Mesothelial cell of epicardium (in vitro differentiated cells): ENCODE data around the gene CFDP1. TPM values are rescaled to one million over a fixed set of nuclear protein-coding genes. Genes with fewer than 3 reads are reported as not detected.

ENCODE experiments used
- DNase-seq, 2 experiments: peaks; one replicate each; pipeline ENCODE4 v3.0.0; 2021; ENCODE audit warnings: low spot score in 2 of 2; ENCODE audit not compliant: unreplicated experiment in 2 of 2
- H3K27ac Mint-ChIP-seq: 2 replicates; pipeline ENCODE4 v1.8.0; 2021; ENCODE audit warnings: mixed read lengths
- H3K27me3 Mint-ChIP-seq: 2 replicates; pipeline ENCODE4 v1.8.0; 2021; ENCODE audit warnings: low read depth, mixed read lengths
- H3K36me3 Mint-ChIP-seq: 2 replicates; pipeline ENCODE4 v1.8.0; 2021; ENCODE audit warnings: mixed read lengths
- H3K4me1 Mint-ChIP-seq: 2 replicates; pipeline ENCODE4 v1.8.0; 2021; ENCODE audit warnings: mixed read lengths
- H3K4me3 Mint-ChIP-seq: 2 replicates; pipeline ENCODE4 v1.8.0; 2021; ENCODE audit warnings: mild to moderate bottlenecking, moderate library complexity, mixed read lengths
- H3K9me3 Mint-ChIP-seq: 2 replicates; pipeline ENCODE4 v1.8.0; 2021; ENCODE audit warnings: mixed read lengths
- CTCF ChIP-seq: fragments of 200-600 bp; sonication (generic); IDR thresholded peaks from one replicate; pipeline ENCODE4 v1.5.0; 2021; ENCODE audit warnings: antibody characterized with exemption; ENCODE audit not compliant: unreplicated experiment
- total RNA-seq: library from RNA; stranded (reverse); gene quantifications from 3 replicates; pipeline ENCODE4 v1.2.1, GENCODE V29; 2021

CFDP1 gene
- total RNA-seq, 1 donor from 2014 or later, result 89.1 TPM

- Mint-ChIP-seq H3K4me1 (peaks cover 40% of the 10 kb centered on the region), H3K27me3 (no peaks in the 10 kb centered on the region), H3K4me3 (no peak overlapping the region), H3K36me3 (peaks cover 4% of the 10 kb centered on the region), H3K27ac (no peak overlapping the region), H3K9me3 (no peaks in the 10 kb centered on the region)
- TF ChIP-seq CTCF, result no peak
- DNase-seq, result no peak
Measured at GRCh38 chr16:75308011-75308410, 125.3 kb downstream of the CFDP1 start.

- Mint-ChIP-seq H3K9me3 (no peaks in the 10 kb centered on the region), H3K36me3 (peaks cover 3% of the 10 kb centered on the region)
Measured at GRCh38 chr16:75307506-75307905, 125.8 kb downstream of the CFDP1 start.

GRCh38 chr16:75306099-75306762, 127.1 kb downstream of the CFDP1 start:
- TF ChIP-seq CTCF, result no peak
- Mint-ChIP-seq H3K27ac (peak overlapping the region; percentile 94), H3K4me1 (peaks cover 33% of the 10 kb centered on the region), H3K36me3 (peaks cover 9% of the 10 kb centered on the region), H3K27me3 (no peaks in the 10 kb centered on the region), H3K4me3 (no peak overlapping the region), H3K9me3 (no peaks in the 10 kb centered on the region)
- no peak for DNase-seq

More at GRCh38 chr16:75307506-75307905, 125.8 kb downstream of the CFDP1 start:
- Mint-ChIP-seq H3K4me3 (no peak overlapping the region), H3K27me3 (no peaks in the 10 kb centered on the region), H3K4me1 (peaks cover 38% of the 10 kb centered on the region), H3K27ac (no peak overlapping the region)
- DNase-seq, result no peak
- no peak for TF ChIP-seq CTCF

- Mint-ChIP-seq H3K4me3 (no peak overlapping the region), H3K27me3 (no peaks in the 10 kb centered on the region), H3K27ac (peak overlapping the region; percentile 94), H3K4me1 (peaks cover 33% of the 10 kb centered on the region), H3K9me3 (no peaks in the 10 kb centered on the region), H3K36me3 (peaks cover 13% of the 10 kb centered on the region)
- peak in 1 of 2 experiments; percentile 54 for DNase-seq
- no peak for TF ChIP-seq CTCF
Measured at GRCh38 chr16:75305364-75306098, 127.8 kb downstream of the CFDP1 start.

- no peak for TF ChIP-seq CTCF
- peaks cover 20% of the 10 kb centered on the region for H3K36me3 Mint-ChIP-seq
- DNase-seq, result no peak
- H3K27me3 Mint-ChIP-seq, result no peaks in the 10 kb centered on the region
- H3K27ac Mint-ChIP-seq, result peak overlapping the region; percentile 94
- no peak overlapping the region for H3K4me3 Mint-ChIP-seq
- H3K9me3 Mint-ChIP-seq, result no peaks in the 10 kb centered on the region
- peaks cover 28% of the 10 kb centered on the region for H3K4me1 Mint-ChIP-seq
Measured at GRCh38 chr16:75304521-75305363, 128.6 kb downstream of the CFDP1 start.
